ENCODE results near the gene SLC4A7.

- TF ChIP-seq CTCF (conservative IDR thresholded peaks at IDR 0.05; ENCODE audit: low read length) (no peak), EZH2phosphoT487 (IDR thresholded peaks at IDR 0.05; ENCODE audit: borderline replicate concordance) (no peak)
These were observed 129.5 kb downstream of the SLC4A7 start for GRCh38 chr3:27354588-27355203.

All from Loucy (cell line).